GM12878 (cell line): ENCODE data around the gene NRXN3. TPM values are rescaled to one million over a fixed set of nuclear protein-coding genes. Genes with fewer than 3 reads are reported as not detected.

Experiments used
- ATAC-seq: fragments of 200-7000 bp; cut with Tn5 transposase; 3 replicates; pipeline ENCODE4 v1.9.1; 2020; ENCODE audit warnings: mild to moderate bottlenecking, moderate library complexity
- BruUV-seq: library from RNA; stranded (reverse); fragments of 400-500 nt; replicated peaks from 2 replicates; lab custom pipeline; 2021; lab: Mats Ljungman, UMichigan
- CTCF ChIA-PET: fragments of 300-600 bp; sonication (Branson Sonifier 250); formaldehyde crosslinking; extraction: SDS; loops from one replicate; lab custom pipeline; 2021; ENCODE audit warnings: inconsistent platforms; lab: Yijun Ruan, JAX
- POLR2A ChIA-PET: fragments of 350-600 bp; formaldehyde crosslinking; extraction: SDS; loops from one replicate; lab custom pipeline; 2021; ENCODE audit warnings: inconsistent platforms; lab: Charles Lee
- RAD21 ChIA-PET: fragments of 300-600 bp; sonication (Branson Sonifier 250); formaldehyde crosslinking; loops from one replicate; lab custom pipeline; 2023; ENCODE audit warnings: antibody characterized with exemption; ENCODE audit not compliant: unreplicated experiment; lab: Charles Lee
- SMC1A ChIA-PET: fragments of 300-600 bp; sonication (Branson Sonifier 250); formaldehyde crosslinking; loops from one replicate; lab custom pipeline; 2023; ENCODE audit not compliant: unreplicated experiment, uncharacterized antibody; lab: Charles Lee
- DNase-seq: peaks from one replicate; pipeline ENCODE4 v3.0.0-alpha.2; 2011; ENCODE audit warnings: low read depth, low spot score
- FAIRE-seq: peaks from 3 replicates; lab custom pipeline; 2011; peaks lifted over from hg19 to GRCh38; lab: Jason Lieb, UNC
- H2AFZ ChIP-seq: 2 replicates; pipeline ENCODE4 v1.6.0; 2011; ENCODE audit warnings: low read depth, low read length, control low read depth; ENCODE audit not compliant: control insufficient read depth
- H3K27ac ChIP-seq: 2 replicates; pipeline ENCODE4 v1.5.1; 2011; ENCODE audit warnings: control low read depth; ENCODE audit not compliant: control insufficient read depth, insufficient read depth
- H3K27me3 ChIP-seq, 2 experiments: replicated peaks in 1 of 2; 2 replicates each; pipeline versions ENCODE4 v1.6.0 to v1.6.1; 2011; ENCODE audit warnings: low read length in 1 of 2; ENCODE audit not compliant: control insufficient read depth in 2 of 2, insufficient read depth in 2 of 2
- H3K36me3 ChIP-seq, 2 experiments: 2 replicates each; pipeline ENCODE4 v1.5.1; 2011; ENCODE audit warnings: low read length in 1 of 2; ENCODE audit not compliant: control insufficient read depth in 2 of 2, insufficient read depth in 2 of 2
- H3K4me1 ChIP-seq: 2 replicates; pipeline ENCODE4 v1.6.1; 2011; ENCODE audit warnings: mild to moderate bottlenecking, low read length, moderate library complexity, mixed read lengths; ENCODE audit not compliant: control insufficient read depth, insufficient read depth
- H3K4me2 ChIP-seq: 2 replicates; pipeline ENCODE4 v1.6.0; 2011; ENCODE audit warnings: control low read depth; ENCODE audit not compliant: control insufficient read depth, insufficient read depth
- H3K4me3 ChIP-seq: fragments of 200-600 bp; sonication (generic); 2 replicates; pipeline ENCODE4 v1.5.1; 2016
- H3K79me2 ChIP-seq: 2 replicates; pipeline ENCODE4 v1.6.0; 2011; ENCODE audit warnings: low read length; ENCODE audit not compliant: control insufficient read depth, insufficient read depth
- H3K9ac ChIP-seq: 2 replicates; pipeline ENCODE4 v1.8.0; 2011; ENCODE audit warnings: low read length, control low read depth, mixed read lengths; ENCODE audit not compliant: control insufficient read depth, insufficient read depth
- H3K9me3 ChIP-seq: replicated peaks from 3 replicates; pipeline ENCODE4 v1.5.1; 2011; ENCODE audit warnings: mild to moderate bottlenecking, low read length; ENCODE audit not compliant: control insufficient read depth, insufficient read depth
- H4K20me1 ChIP-seq: 2 replicates; pipeline ENCODE4 v1.6.0; 2011; ENCODE audit not compliant: control insufficient read depth, insufficient read depth
- BACH1 ChIP-seq: fragments of 450-650 bp; IDR thresholded peaks from 2 replicates; pipeline ENCODE4 v1.6.1; 2017; ENCODE audit warnings: mild to moderate bottlenecking, borderline replicate concordance
- CEBPZ ChIP-seq: fragments of 150-350 bp; IDR thresholded peaks from 2 replicates; pipeline ENCODE4 v1.6.1; 2016; ENCODE audit warnings: low read depth, low read length
- E2F8 ChIP-seq: fragments of 450-650 bp; IDR thresholded peaks from 2 replicates; pipeline ENCODE4 v1.6.1; 2018; ENCODE audit warnings: mild to moderate bottlenecking, low read depth, moderate library complexity; ENCODE audit not compliant: partially characterized antibody
- FOS ChIP-seq: IDR thresholded peaks from 3 replicates; pipeline ENCODE4 v1.6.1; 2011; ENCODE audit warnings: borderline replicate concordance; ENCODE audit not compliant: insufficient read length; ENCODE audit errors: extremely low read depth
- FOXM1 ChIP-seq: IDR thresholded peaks from 2 replicates; pipeline ENCODE4 v1.6.1; 2012; ENCODE audit warnings: low read depth, mild to moderate bottlenecking, inconsistent platforms, low read length, moderate library complexity
- HDAC2 ChIP-seq: fragments of 200-600 bp; sonication (generic); IDR thresholded peaks from 2 replicates; pipeline ENCODE4 v1.6.1; 2017
- IKZF2 ChIP-seq, 2 experiments: fragments of 450-650 bp; IDR thresholded peaks; 2 replicates each; pipeline ENCODE4 v1.6.1; 2017; ENCODE audit warnings: mild to moderate bottlenecking in 2 of 2, moderate library complexity in 2 of 2
- POU2F2 ChIP-seq: IDR thresholded peaks from 3 replicates; pipeline ENCODE4 v1.6.1; 2011; ENCODE audit warnings: low read depth, mild to moderate bottlenecking, low read length, borderline replicate concordance
- RELA ChIP-seq: fragments of 450-650 bp; IDR thresholded peaks from 2 replicates; pipeline ENCODE4 v1.8.0; 2014; ENCODE audit warnings: borderline replicate concordance; ENCODE audit not compliant: partially characterized antibody
- SRF ChIP-seq, 2 experiments: IDR thresholded peaks; 2 replicates each; pipeline ENCODE4 v1.6.1; 2011; ENCODE audit warnings: low read depth in 2 of 2, low read length in 2 of 2, mild to moderate bottlenecking in 1 of 2, moderate library complexity in 1 of 2
- SUPT20H ChIP-seq: IDR thresholded peaks from 2 replicates; pipeline ENCODE4 v1.6.1; 2011; ENCODE audit warnings: low read depth, mild to moderate bottlenecking, low read length, moderate library complexity, borderline replicate concordance; ENCODE audit not compliant: control insufficient read depth
- YBX1 ChIP-seq: fragments of 450-650 bp; IDR thresholded peaks from 2 replicates; pipeline ENCODE4 v1.6.1; 2016; ENCODE audit warnings: antibody characterized with exemption
- WGBS: methylation state at CpG from one replicate; pipeline ENCODE4 v1.1.6; 2016; ENCODE audit warnings: low lambda C conversion rate; ENCODE audit not compliant: insufficient replicate concordance, insufficient coverage; ENCODE audit errors: missing lambda C conversion rate; 5-methylcytosine and 5-hydroxymethylcytosine counted together
- in situ Hi-C: fragments of 300-500 bp; cut with MboI; formaldehyde crosslinking; loops from 9 replicates; pipeline ENCODE4 v1.14.3; 2018; ENCODE audit warnings: mixed read lengths
- intact Hi-C: fragments of 100-400 bp; cut with micrococcal nuclease; formaldehyde crosslinking; loops from one replicate; pipeline ENCODE4 v1.14.2; 2022; ENCODE audit not compliant: unreplicated experiment
- polyA plus RNA-seq, 11 experiments: library from polyadenylated mRNA; depleted of rRNA in 4 of 11; unstranded in 6 of 11; stranded (reverse) in 5 of 11; fragments of >200 nt; fragmentation: Nextera tagmentation in 4 of 11; fragmentation: Illumina TruSeq in 1 of 11; extraction: Ambion mirVana in 4 of 11; extraction: Trizol in 1 of 11; gene quantifications; 1 replicate in 1 of 11; 2 replicates in 10 of 11; pipeline versions ENCODE4 v1.2.1 to v1.2.3, GENCODE V29; 2011 to 2016; ENCODE audit warnings: inconsistent platforms in 2 of 11, missing spikeins in 2 of 11, low read depth in 1 of 11
- total RNA-seq, 4 experiments: library from RNA; depleted of rRNA in 3 of 4; stranded (reverse); fragments of >200 nt in 3 of 4; fragmentation: Illumina TruSeq in 1 of 4; extraction: Trizol in 1 of 4; gene quantifications; 2 replicates each; pipeline versions ENCODE4 v1.2.1 to v1.2.3, GENCODE V29; 2013 to 2021
- TF ChIP-seq, protein P1 (sequence below): fragments of 450-650 bp; IDR thresholded peaks from 2 replicates; pipeline ENCODE4 v1.6.1; 2017; ENCODE audit warnings: borderline replicate concordance
- TF ChIP-seq, protein P2 (sequence below): fragments of 450-650 bp; IDR thresholded peaks from 2 replicates; pipeline ENCODE4 v1.6.1; 2016; ENCODE audit warnings: mild to moderate bottlenecking

The NRXN3 gene
- total and polyA plus RNA-seq, 10 of the 15 experiments (the other 5 are each of a cell fraction or from before 2014, with no cell fraction given) = 0.52 to 3.3 (median 1.4) TPM

GRCh38 chr14:79395061-79395460 lies 1224.9 kb downstream of the NRXN3 start (continued):
- TF ChIP-seq, protein P1, sequence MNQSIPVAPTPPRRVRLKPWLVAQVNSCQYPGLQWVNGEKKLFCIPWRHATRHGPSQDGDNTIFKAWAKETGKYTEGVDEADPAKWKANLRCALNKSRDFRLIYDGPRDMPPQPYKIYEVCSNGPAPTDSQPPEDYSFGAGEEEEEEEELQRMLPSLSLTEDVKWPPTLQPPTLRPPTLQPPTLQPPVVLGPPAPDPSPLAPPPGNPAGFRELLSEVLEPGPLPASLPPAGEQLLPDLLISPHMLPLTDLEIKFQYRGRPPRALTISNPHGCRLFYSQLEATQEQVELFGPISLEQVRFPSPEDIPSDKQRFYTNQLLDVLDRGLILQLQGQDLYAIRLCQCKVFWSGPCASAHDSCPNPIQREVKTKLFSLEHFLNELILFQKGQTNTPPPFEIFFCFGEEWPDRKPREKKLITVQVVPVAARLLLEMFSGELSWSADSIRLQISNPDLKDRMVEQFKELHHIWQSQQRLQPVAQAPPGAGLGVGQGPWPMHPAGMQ = no peak
- TF ChIP-seq POU2F2 (no peak), IKZF2 (IDR thresholded peaks at IDR 0.05) (no peak)

DNA sequence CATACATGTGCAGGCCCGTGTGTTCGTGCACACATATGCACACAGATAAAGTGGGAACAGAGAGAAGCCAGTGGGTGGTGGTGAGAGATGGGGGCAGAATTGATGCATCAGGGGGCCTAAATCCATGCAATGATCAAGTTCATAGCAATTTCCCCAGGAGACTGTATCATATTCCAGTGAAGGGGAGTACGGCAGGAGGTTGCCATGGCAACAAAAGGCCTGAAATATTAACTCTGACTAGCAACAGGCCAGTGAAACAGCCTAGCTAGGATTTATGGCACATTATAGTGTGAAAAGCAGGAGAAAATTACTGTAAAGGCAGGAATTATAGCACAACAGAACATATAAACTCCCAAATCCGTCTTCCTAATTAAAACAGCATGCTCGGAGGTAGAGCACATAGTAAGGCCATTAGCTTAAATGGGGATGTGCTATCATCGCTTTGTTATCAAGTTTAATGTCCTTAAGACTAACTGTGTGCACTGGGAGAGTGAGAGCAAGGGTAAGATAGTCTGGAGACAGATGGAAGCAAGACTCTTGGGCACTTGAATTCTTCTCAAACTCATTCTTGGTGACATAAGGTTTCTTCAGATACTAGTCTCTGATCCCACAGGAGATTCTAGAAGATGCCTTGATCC lies 1234.8 kb downstream of the NRXN3 start:
- in situ Hi-C loops = no loop called here
- WGBS = 25% methylated on average over 6 of the region's 6 CpGs
- intact Hi-C loops = no loop called here
- H3K4me3 ChIP-seq = no peak overlapping the region
- no peak for ATAC-seq
- BruUV-seq = no TSS peak
- DNase-seq = no peak
- no peaks in the 10 kb centered on the region for H3K4me1 ChIP-seq
- H4K20me1 ChIP-seq = no peaks in the 10 kb centered on the region
- no peak overlapping the region for H3K4me2 ChIP-seq
- no peak overlapping the region for H2AFZ ChIP-seq
- ChIA-PET SMC1A (no interaction called here), POLR2A (no interaction called here), CTCF (no interaction called here), RAD21 (no interaction called here)
- no peaks in the 10 kb centered on the region for H3K79me2 ChIP-seq
- no peaks in the 10 kb centered on the region for H3K27me3 ChIP-seq
- H3K36me3 ChIP-seq = no peaks in the 10 kb centered on the region
- H3K27ac ChIP-seq = no peak overlapping the region
- no peak for FAIRE-seq
- no peaks in the 10 kb centered on the region for H3K9me3 ChIP-seq
- H3K9ac ChIP-seq = no peak overlapping the region
- no peak for TF ChIP-seq HDAC2
- TF ChIP-seq E2F8 = no peak
- TF ChIP-seq SRF (IDR thresholded peaks at IDR 0.05; ENCODE audit: low read depth in 2 of 2, low read length in 2 of 2) = no peak
- TF ChIP-seq RELA = no peak
- no peak for TF ChIP-seq CEBPZ
- TF ChIP-seq YBX1 = no peak
- no peak for TF ChIP-seq FOS
- TF ChIP-seq FOXM1 = no peak
- no peak for TF ChIP-seq SUPT20H
- no peak for TF ChIP-seq BACH1
- TF ChIP-seq, protein P2, sequence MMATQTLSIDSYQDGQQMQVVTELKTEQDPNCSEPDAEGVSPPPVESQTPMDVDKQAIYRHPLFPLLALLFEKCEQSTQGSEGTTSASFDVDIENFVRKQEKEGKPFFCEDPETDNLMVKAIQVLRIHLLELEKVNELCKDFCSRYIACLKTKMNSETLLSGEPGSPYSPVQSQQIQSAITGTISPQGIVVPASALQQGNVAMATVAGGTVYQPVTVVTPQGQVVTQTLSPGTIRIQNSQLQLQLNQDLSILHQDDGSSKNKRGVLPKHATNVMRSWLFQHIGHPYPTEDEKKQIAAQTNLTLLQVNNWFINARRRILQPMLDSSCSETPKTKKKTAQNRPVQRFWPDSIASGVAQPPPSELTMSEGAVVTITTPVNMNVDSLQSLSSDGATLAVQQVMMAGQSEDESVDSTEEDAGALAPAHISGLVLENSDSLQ = no peak
